ENCODE measurements around the gene REG3A.

The REG3A gene

GRCh38 chr2:79138385-79138784, 21.2 kb downstream of the REG3A start:
- TF ChIP-seq CTCF (conservative IDR thresholded peaks at IDR 0.05), result no peak
- H3K27ac ChIP-seq, result no peak overlapping the region

GRCh38 chr2:79131687-79132086, 27.9 kb downstream of the REG3A start:
- H3K27ac ChIP-seq, result no peak overlapping the region
- TF ChIP-seq CTCF (conservative IDR thresholded peaks at IDR 0.05), result peak; percentile 59

- no peak overlapping the region for H3K27ac ChIP-seq
- no peak for TF ChIP-seq CTCF (conservative IDR thresholded peaks at IDR 0.05)
Observed at GRCh38 chr2:79129804-79130203, 29.7 kb downstream of the REG3A start.

GRCh38 chr2:79129260-79129659, 30.3 kb downstream of the REG3A start:
- TF ChIP-seq CTCF (conservative IDR thresholded peaks at IDR 0.05), result no peak
- no peak overlapping the region for H3K27ac ChIP-seq

GRCh38 chr2:79128406-79128805, 31.1 kb downstream of the REG3A start:
- TF ChIP-seq CTCF (conservative IDR thresholded peaks at IDR 0.05), result no peak

GRCh38 chr2:79125721-79125985, 33.9 kb downstream of the REG3A start:
- no peak overlapping the region for H3K27ac ChIP-seq
- TF ChIP-seq CTCF (conservative IDR thresholded peaks at IDR 0.05), result no peak

More at GRCh38 chr2:79128406-79128805, 31.1 kb downstream of the REG3A start:
- no peak overlapping the region for H3K27ac ChIP-seq

- no peak overlapping the region for H3K27ac ChIP-seq
- TF ChIP-seq CTCF (conservative IDR thresholded peaks at IDR 0.05), result no peak
Observed at GRCh38 chr2:79124907-79125720, 34.4 kb downstream of the REG3A start.

All from VCaP (cell line).